ENCODE measurements around the gene DHRS4L2. TPM values are rescaled to one million over a fixed set of nuclear protein-coding genes. Genes with fewer than 3 reads are reported as not detected.

DHRS4L2 gene
- total and polyA plus RNA-seq, 2 of the 4 experiments (the other 2 are of a cell fraction): 11.1 to 19.6 TPM

GRCh38 chr14:24037658-24038037 is 48.9 kb downstream of the DHRS4L2 start:
- H3K18ac ChIP-seq (ENCODE audit: low read depth, low read length): no peak overlapping the region
- intact Hi-C loops (cut with micrococcal nuclease): no loop called here
- no peak overlapping the region for H4K8ac ChIP-seq (ENCODE audit: low read depth in 2 of 2, low read length in 2 of 2)
- H3K4me3 ChIP-seq (ENCODE audit: insufficient read depth, low read depth, low read length): no peak overlapping the region
- TF ChIP-seq MXI1 (IDR thresholded peaks at IDR 0.05; ENCODE audit: borderline replicate concordance, low read depth, low read length): no peak
- no peak for TF ChIP-seq MAZ (IDR thresholded peaks at IDR 0.05; ENCODE audit: borderline replicate concordance, low read depth, low read length)
- TF ChIP-seq CEBPB (IDR thresholded peaks at IDR 0.05; ENCODE audit: low read depth, low read length): no peak
- TF ChIP-seq FOS (IDR thresholded peaks at IDR 0.05; ENCODE audit: low read depth, low read length): no peak
- no peak for TF ChIP-seq CHD1 (IDR thresholded peaks at IDR 0.05; ENCODE audit: low read depth, low read length)
- no peak for TF ChIP-seq RAD21 (IDR thresholded peaks at IDR 0.05; ENCODE audit: low read length)
- no peak for TF ChIP-seq RCOR1 (IDR thresholded peaks at IDR 0.05; ENCODE audit: insufficient replicate concordance, low read length)
- no peak for TF ChIP-seq POLR2A (IDR thresholded peaks at IDR 0.05; ENCODE audit: low read depth, low read length)
- no peak for TF ChIP-seq NFE2L2 (IDR thresholded peaks at IDR 0.05; ENCODE audit: low read depth, low read length)
- TF ChIP-seq RFX5 (IDR thresholded peaks at IDR 0.05; ENCODE audit: low read depth, low read length): no peak
- H2BK120ac ChIP-seq (ENCODE audit: low read depth, low read length): no peak overlapping the region
- H3K9ac ChIP-seq (ENCODE audit: low read depth, low read length): no peak overlapping the region
- H2AK9ac ChIP-seq (replicated peaks; ENCODE audit: low read depth, low read length, poor library complexity): no peak overlapping the region
- H3K27ac ChIP-seq (ENCODE audit: insufficient read depth, low read length): no peak overlapping the region
- no peak overlapping the region for H2BK5ac ChIP-seq (ENCODE audit: low read depth, low read length, poor library complexity, severe bottlenecking)
- WGBS, 2 experiments (ENCODE audit: extremely low coverage in 2 of 2, insufficient read length in 1 of 2): 84% methylated on average over 11 of the region's 14 CpGs; no CpG with 5 or more reads in 1 of the 2 experiments
- no peaks in the 10 kb centered on the region for H3K4me1 ChIP-seq (ENCODE audit: control insufficient read depth, insufficient read depth, low read length)
- H3K9me3 ChIP-seq (ENCODE audit: control insufficient read depth, insufficient read depth, low read length): no peaks in the 10 kb centered on the region
- dilution Hi-C loops (cut with HindIII; ENCODE audit: low sequenced_read_pairs, unreplicated experiment): no loop called here
- ATAC-seq (ENCODE audit: low read depth): no peak
- H3K27me3 ChIP-seq (ENCODE audit: control insufficient read depth, insufficient read depth, low read length): peaks cover 4% of the 10 kb centered on the region
- POLR2A ChIA-PET (ENCODE audit: unreplicated experiment): no interaction called here
- H3K79me1 ChIP-seq (ENCODE audit: low read depth in 1 of 2, low read length in 2 of 2): no peaks in the 10 kb centered on the region
- no peak overlapping the region for H3K4ac ChIP-seq (ENCODE audit: low read depth, low read length)
- CTCF ChIA-PET: no interaction called here
- no peaks in the 10 kb centered on the region for H4K20me1 ChIP-seq (ENCODE audit: insufficient read depth, low read length)
- no peak overlapping the region for H3K14ac ChIP-seq (replicated peaks; ENCODE audit: low read depth, low read length)
- H3K9me1 ChIP-seq (ENCODE audit: insufficient read depth, low read length): no peaks in the 10 kb centered on the region
- in situ Hi-C loops (cut with MboI; ENCODE audit: low sequenced_read_pairs): loop anchor here (10.0 kb wide), 1 partner anchor 53 kb away; the partner anchor contains the start of gene DHRS4L2
- no peak overlapping the region for H3K56ac ChIP-seq (ENCODE audit: extremely low read depth, insufficient read depth, low read length)
- H2AK5ac ChIP-seq (ENCODE audit: low read depth, low read length): no peak overlapping the region
- H2BK15ac ChIP-seq (ENCODE audit: low read depth, low read length): no peak overlapping the region
- no TSS peak for BruUV-seq (replicated peaks)
- no peak overlapping the region for H4K5ac ChIP-seq (ENCODE audit: low read depth, low read length)
- DNase-seq: no peak
- H4K91ac ChIP-seq (ENCODE audit: insufficient read depth, low read depth, low read length): no peak overlapping the region
- no peak overlapping the region for H2AFZ ChIP-seq (replicated peaks; ENCODE audit: low read length, poor library complexity)
- no peak overlapping the region for H3K23ac ChIP-seq (ENCODE audit: low read depth, low read length)
- H3K4me2 ChIP-seq (ENCODE audit: low read depth, low read length): no peak overlapping the region
- H2BK20ac ChIP-seq (ENCODE audit: low read depth, low read length): no peak overlapping the region
- no peaks in the 10 kb centered on the region for H3K36me3 ChIP-seq (ENCODE audit: control insufficient read depth, insufficient read depth, low read length)
